Colonic mucosa (tissue), 4 donors: ENCODE results near the gene OPCML. TPM values are rescaled to one million over a fixed set of nuclear protein-coding genes. Genes with fewer than 3 reads are reported as not detected.

Experiments
- DNase-seq: peaks from one replicate; pipeline ENCODE4 v3.0.0-alpha.2; 2020
- H3K27ac ChIP-seq: fragments of 200-600 bp; one replicate; pipeline ENCODE4 v1.8.0; 2021
- H3K27me3 ChIP-seq: fragments of 200-600 bp; one replicate; pipeline ENCODE4 v1.8.0; 2021
- H3K36me3 ChIP-seq: fragments of 200-600 bp; one replicate; pipeline ENCODE4 v1.8.0; 2021
- H3K4me1 ChIP-seq: fragments of 200-600 bp; one replicate; pipeline ENCODE4 v1.8.0; 2021; ENCODE audit warnings: mild to moderate bottlenecking
- H3K4me3 ChIP-seq: fragments of 200-600 bp; one replicate; pipeline ENCODE4 v1.8.0; 2021
- H3K9ac ChIP-seq, 2 donors: one replicate each; pipeline ENCODE4 v1.7.0; 2013; ENCODE audit warnings: control low read depth in 2 of 2, low read depth in 2 of 2, low read length in 2 of 2
- H3K9me3 ChIP-seq: fragments of 200-600 bp; one replicate; pipeline ENCODE4 v1.8.0; 2021
- intact Hi-C: fragments of 100-400 bp; cut with DNase I; formaldehyde crosslinking; loops from one replicate; pipeline ENCODE4 v1.14.1; 2022
- total RNA-seq, 2 donors: library from RNA; stranded (reverse); fragmentation: NEBNext Ultra II Directional in 1 of 2; extraction: Animal tissue kit (Norgen Biotek cat#: 25700) in 1 of 2; gene quantifications; one replicate each; pipeline ENCODE4 v1.2.1, GENCODE V29; 2021
- TF ChIP-seq, protein P1 (sequence below): fragments of 200-600 bp; IDR thresholded peaks from one replicate; pipeline ENCODE4 v1.8.0; 2022; ENCODE audit warnings: antibody characterized with exemption, mild to moderate bottlenecking
- donor health status: healthy.
- donor health status: DM: no; HTN: no; CAD: no.
- donor health status: DM: no; HTN: no; CAD: no.

Gene OPCML
- total RNA-seq, 2 donors from 2014 or later: 0.08 TPM; not detected in 1

DNA sequence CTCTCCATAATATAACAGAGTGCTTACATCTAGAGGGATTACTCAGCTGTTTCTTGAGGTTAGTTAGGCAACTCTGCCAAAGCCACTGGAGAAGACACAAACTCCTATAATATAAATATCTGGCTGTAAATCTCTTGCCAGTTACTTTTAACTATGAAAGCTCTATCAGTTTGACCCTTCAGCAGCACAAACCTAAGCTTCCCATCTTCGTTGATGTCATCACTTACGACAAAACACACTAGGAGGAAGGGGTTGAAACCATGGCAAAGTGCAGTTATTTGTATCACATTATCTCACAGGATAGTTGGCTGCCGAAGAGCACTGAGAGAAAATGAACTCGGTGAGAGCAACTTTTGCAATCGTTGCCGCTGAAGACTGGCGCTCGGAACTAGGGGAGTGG, 922.1 kb downstream of the OPCML start:
- H3K9ac ChIP-seq: no peak overlapping the region
- H3K27ac ChIP-seq: no peak overlapping the region
- H3K4me3 ChIP-seq: no peak overlapping the region
- TF ChIP-seq, protein P1, sequence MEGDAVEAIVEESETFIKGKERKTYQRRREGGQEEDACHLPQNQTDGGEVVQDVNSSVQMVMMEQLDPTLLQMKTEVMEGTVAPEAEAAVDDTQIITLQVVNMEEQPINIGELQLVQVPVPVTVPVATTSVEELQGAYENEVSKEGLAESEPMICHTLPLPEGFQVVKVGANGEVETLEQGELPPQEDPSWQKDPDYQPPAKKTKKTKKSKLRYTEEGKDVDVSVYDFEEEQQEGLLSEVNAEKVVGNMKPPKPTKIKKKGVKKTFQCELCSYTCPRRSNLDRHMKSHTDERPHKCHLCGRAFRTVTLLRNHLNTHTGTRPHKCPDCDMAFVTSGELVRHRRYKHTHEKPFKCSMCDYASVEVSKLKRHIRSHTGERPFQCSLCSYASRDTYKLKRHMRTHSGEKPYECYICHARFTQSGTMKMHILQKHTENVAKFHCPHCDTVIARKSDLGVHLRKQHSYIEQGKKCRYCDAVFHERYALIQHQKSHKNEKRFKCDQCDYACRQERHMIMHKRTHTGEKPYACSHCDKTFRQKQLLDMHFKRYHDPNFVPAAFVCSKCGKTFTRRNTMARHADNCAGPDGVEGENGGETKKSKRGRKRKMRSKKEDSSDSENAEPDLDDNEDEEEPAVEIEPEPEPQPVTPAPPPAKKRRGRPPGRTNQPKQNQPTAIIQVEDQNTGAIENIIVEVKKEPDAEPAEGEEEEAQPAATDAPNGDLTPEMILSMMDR: no peak
- intact Hi-C loops: no loop called here
- no peaks in the 10 kb centered on the region for H3K4me1 ChIP-seq
- no peaks in the 10 kb centered on the region for H3K9me3 ChIP-seq
- DNase-seq: no peak
- no peaks in the 10 kb centered on the region for H3K27me3 ChIP-seq
- H3K36me3 ChIP-seq: no peaks in the 10 kb centered on the region

DNA sequence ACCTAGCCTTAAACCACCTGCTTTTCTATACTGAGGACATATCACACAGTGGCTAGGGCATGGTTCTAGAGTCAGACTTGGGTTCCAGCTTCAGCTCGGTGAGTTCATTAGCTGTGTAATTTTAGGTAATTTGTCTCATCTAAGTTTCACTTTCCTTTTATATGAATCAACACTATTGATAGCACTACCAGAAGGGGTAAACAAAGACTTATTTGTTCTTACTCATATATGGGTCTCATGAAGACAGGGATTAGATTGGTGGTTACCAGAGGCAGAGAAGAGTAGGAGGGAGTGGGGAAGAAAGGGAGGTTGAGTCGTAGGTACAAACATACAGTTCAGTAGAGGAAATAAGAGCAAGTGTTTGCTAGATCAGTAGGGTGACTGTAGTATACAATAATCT, 924.7 kb downstream of the OPCML start:
- Histone ChIP-seq H3K4me3 (no peak overlapping the region), H3K9ac (no peak overlapping the region), H3K36me3 (no peaks in the 10 kb centered on the region), H3K9me3 (no peaks in the 10 kb centered on the region), H3K4me1 (no peaks in the 10 kb centered on the region), H3K27me3 (no peaks in the 10 kb centered on the region), H3K27ac (no peak overlapping the region)
- no peak for DNase-seq
- intact Hi-C loops: no loop called here
- TF ChIP-seq, protein P1: no peak

GRCh38 chr11:132605825-132606570, 926.3 kb downstream of the OPCML start:
- TF ChIP-seq, protein P1: no peak
- Histone ChIP-seq H3K4me3 (no peak overlapping the region), H3K36me3 (no peaks in the 10 kb centered on the region), H3K27ac (no peak overlapping the region), H3K9ac (no peak overlapping the region), H3K27me3 (no peaks in the 10 kb centered on the region), H3K9me3 (no peaks in the 10 kb centered on the region), H3K4me1 (no peaks in the 10 kb centered on the region)
- DNase-seq: no peak
- intact Hi-C loops: no loop called here

DNA sequence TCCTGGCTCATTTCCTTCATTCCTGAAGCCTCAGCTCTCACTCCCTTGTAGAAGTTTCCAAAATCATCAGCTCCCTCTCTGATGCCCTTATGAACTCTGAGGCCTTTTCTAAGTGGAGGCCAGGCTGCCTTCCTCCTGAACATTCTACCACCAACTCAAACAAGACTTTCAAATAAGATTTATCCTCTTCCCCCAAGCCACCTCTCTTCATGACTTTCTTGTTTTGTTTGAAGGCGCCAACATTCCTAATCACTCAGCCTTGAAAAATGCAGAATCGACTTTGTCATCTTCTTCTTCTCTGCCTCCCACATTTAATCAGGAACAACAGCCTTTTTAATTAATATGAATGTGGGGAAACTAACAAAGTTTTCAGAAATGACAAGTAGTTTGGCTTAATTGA, 927.9 kb downstream of the OPCML start:
- TF ChIP-seq, protein P1: no peak
- H3K27me3 ChIP-seq: no peaks in the 10 kb centered on the region
- no peaks in the 10 kb centered on the region for H3K9me3 ChIP-seq
- H3K36me3 ChIP-seq: no peaks in the 10 kb centered on the region
- no peak for DNase-seq
- H3K4me1 ChIP-seq: no peaks in the 10 kb centered on the region
- intact Hi-C loops: no loop called here
- H3K9ac ChIP-seq: no peak overlapping the region
- no peak overlapping the region for H3K4me3 ChIP-seq
- H3K27ac ChIP-seq: no peak overlapping the region

DNA sequence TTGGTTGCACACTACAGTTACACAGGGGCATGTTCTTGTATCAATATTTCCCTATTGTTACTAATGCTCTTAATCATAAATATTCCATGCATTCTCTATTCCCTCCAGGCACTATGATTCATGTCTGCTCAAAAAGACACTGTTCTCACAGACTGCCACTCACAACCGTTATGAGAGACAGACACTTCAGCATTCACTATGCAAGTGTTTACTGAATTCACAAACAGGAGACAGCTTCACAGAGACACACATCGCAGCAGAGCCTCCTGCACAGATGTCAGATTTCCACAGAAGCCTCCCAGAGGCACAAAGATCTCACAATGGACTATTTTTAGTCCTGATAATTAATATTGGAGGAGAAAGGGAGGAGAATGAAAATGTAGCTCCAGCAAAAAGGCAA, 930.4 kb downstream of the OPCML start:
- TF ChIP-seq, protein P1: no peak
- no peak for DNase-seq
- no peaks in the 10 kb centered on the region for H3K36me3 ChIP-seq
- no peak overlapping the region for H3K9ac ChIP-seq
- H3K27me3 ChIP-seq: no peaks in the 10 kb centered on the region
- H3K4me1 ChIP-seq: no peaks in the 10 kb centered on the region
- H3K27ac ChIP-seq: no peak overlapping the region
- no peak overlapping the region for H3K4me3 ChIP-seq
- H3K9me3 ChIP-seq: no peaks in the 10 kb centered on the region
- intact Hi-C loops: no loop called here
